Erythroblast (primary cell): ENCODE measurements around the gene PIGM.

Source experiments
- GATA1 ChIP-seq: IDR thresholded peaks from 2 replicates; pipeline ENCODE4 v1.6.1; 2011; ENCODE audit warnings: low read depth, mild to moderate bottlenecking, control low read depth, low read length, moderate library complexity
- POLR2A ChIP-seq: IDR thresholded peaks from 2 replicates; pipeline ENCODE4 v1.6.1; 2011; ENCODE audit warnings: mild to moderate bottlenecking, low read length

- TF ChIP-seq POLR2A (no peak), GATA1 (no peak)
Observed at GRCh38 chr1:160061369-160062229, 29.8 kb upstream of the PIGM start.
